SH-SY5Y (cell line): Measurements from ENCODE around the gene TRPM5.

ENCODE experiments used
- GATA2 ChIP-seq: IDR thresholded peaks from 2 replicates; pipeline ENCODE4 v1.6.1; 2011; ENCODE audit warnings: mild to moderate bottlenecking, low read depth, low read length
- GATA3 ChIP-seq: IDR thresholded peaks from 2 replicates; pipeline ENCODE4 v1.6.1; 2011; ENCODE audit warnings: low read depth, mild to moderate bottlenecking, low read length, moderate library complexity

Gene TRPM5

GRCh38 chr11:2415601-2416380 lies 28.5 kb downstream of the TRPM5 start:
- TF ChIP-seq GATA3 (no peak), GATA2 (no peak)

GRCh38 chr11:2415171-2415570 lies 29.1 kb downstream of the TRPM5 start:
- no peak for TF ChIP-seq GATA3
- no peak for TF ChIP-seq GATA2

GRCh38 chr11:2414616-2415015 lies 29.7 kb downstream of the TRPM5 start:
- no peak for TF ChIP-seq GATA2

- no peak for TF ChIP-seq GATA2
- no peak for TF ChIP-seq GATA3
These were observed 30.4 kb downstream of the TRPM5 start for GRCh38 chr11:2413742-2414579.

GRCh38 chr11:2412323-2412722 lies 32.0 kb downstream of the TRPM5 start:
- no peak for TF ChIP-seq GATA3
- no peak for TF ChIP-seq GATA2

- TF ChIP-seq GATA3: no peak
- TF ChIP-seq GATA2: no peak
These were observed 32.6 kb downstream of the TRPM5 start for GRCh38 chr11:2411446-2412305.

GRCh38 chr11:2410616-2411015 lies 33.7 kb downstream of the TRPM5 start:
- TF ChIP-seq GATA3 (no peak), GATA2 (no peak)

GRCh38 chr11:2409611-2410468 lies 34.5 kb downstream of the TRPM5 start:
- TF ChIP-seq GATA3 (no peak), GATA2 (no peak)

GRCh38 chr11:2409126-2409525 lies 35.2 kb downstream of the TRPM5 start:
- TF ChIP-seq GATA3 (no peak), GATA2 (no peak)

- TF ChIP-seq GATA3 (no peak), GATA2 (no peak)
These were observed 35.6 kb downstream of the TRPM5 start for GRCh38 chr11:2408671-2409070.

- TF ChIP-seq GATA2 (no peak), GATA3 (no peak)
These were observed 37.4 kb downstream of the TRPM5 start for GRCh38 chr11:2406878-2407410.

GRCh38 chr11:2406451-2406850 lies 37.9 kb downstream of the TRPM5 start:
- TF ChIP-seq GATA3: no peak

- TF ChIP-seq GATA3 (no peak), GATA2 (no peak)
These were observed 39.5 kb downstream of the TRPM5 start for GRCh38 chr11:2404735-2405196.
